H9 (cell line): Measurements from ENCODE around the gene MRPL52. TPM values are rescaled to one million over a fixed set of nuclear protein-coding genes. Genes with fewer than 3 reads are reported as not detected.

Experiments
- DNase-seq: peaks from one replicate; pipeline ENCODE4 v3.0.0-alpha.2; 2017
- H2AFZ ChIP-seq: one replicate; pipeline ENCODE4 v1.6.1; 2013; ENCODE audit warnings: mild to moderate bottlenecking, low read length, control low read depth, moderate library complexity
- H2AK5ac ChIP-seq: 2 replicates; pipeline ENCODE4 v1.6.1; 2013; ENCODE audit warnings: low read length, control low read depth, mixed read lengths; ENCODE audit not compliant: insufficient read length
- H2BK120ac ChIP-seq: one replicate; pipeline ENCODE4 v1.6.1; 2013; ENCODE audit warnings: low read depth, mild to moderate bottlenecking, low read length, control low read depth, inconsistent platforms; ENCODE audit not compliant: poor library complexity, severe bottlenecking
- H2BK12ac ChIP-seq: 2 replicates; pipeline ENCODE4 v1.6.1; 2013; ENCODE audit warnings: low read length, control low read depth, mixed read lengths, low read depth; ENCODE audit not compliant: insufficient read length
- H2BK15ac ChIP-seq: 2 replicates; pipeline ENCODE4 v1.6.1; 2013; ENCODE audit warnings: low read depth, low read length, control low read depth
- H2BK20ac ChIP-seq: one replicate; pipeline ENCODE4 v1.6.1; 2013; ENCODE audit warnings: low read depth, mild to moderate bottlenecking, low read length, control low read depth, inconsistent platforms; ENCODE audit not compliant: poor library complexity, severe bottlenecking
- H2BK5ac ChIP-seq: 2 replicates; pipeline ENCODE4 v1.6.1; 2013; ENCODE audit warnings: low read length, control low read depth, mixed read lengths; ENCODE audit not compliant: insufficient read length
- H3K14ac ChIP-seq: 2 replicates; pipeline ENCODE4 v1.6.1; 2013; ENCODE audit warnings: low read length, control low read depth; ENCODE audit not compliant: insufficient read depth
- H3K18ac ChIP-seq: 2 replicates; pipeline ENCODE4 v1.6.1; 2013; ENCODE audit warnings: low read depth, mild to moderate bottlenecking, mixed read lengths, low read length, control low read depth; ENCODE audit not compliant: insufficient read length
- H3K23ac ChIP-seq: 2 replicates; pipeline ENCODE4 v1.6.1; 2013; ENCODE audit warnings: low read length, control low read depth, mixed read lengths, low read depth; ENCODE audit not compliant: insufficient read length
- H3K23me2 ChIP-seq: 2 replicates; pipeline ENCODE4 v1.6.1; 2013; ENCODE audit warnings: low read depth, mild to moderate bottlenecking, mixed read lengths, low read length, control low read depth; ENCODE audit not compliant: insufficient read length, poor library complexity, severe bottlenecking
- H3K27ac ChIP-seq: 2 replicates; pipeline ENCODE4 v1.5.1; 2013; ENCODE audit warnings: low read length, control low read depth, mixed read lengths, low read depth; ENCODE audit not compliant: insufficient read length
- H3K27me3 ChIP-seq: 2 replicates; pipeline ENCODE4 v1.6.1; 2013; ENCODE audit warnings: low read length, control low read depth, inconsistent platforms; ENCODE audit not compliant: insufficient read depth
- H3K4ac ChIP-seq: 2 replicates; pipeline ENCODE4 v1.6.1; 2013; ENCODE audit warnings: low read depth, mild to moderate bottlenecking, control low read depth, inconsistent platforms, low read length, moderate library complexity
- H3K4me1 ChIP-seq: 2 replicates; pipeline ENCODE4 v1.6.1; 2013; ENCODE audit warnings: low read length, control low read depth, inconsistent platforms; ENCODE audit not compliant: insufficient read depth
- H3K4me2 ChIP-seq: 2 replicates; pipeline ENCODE4 v1.6.1; 2013; ENCODE audit warnings: low read length, control low read depth, mixed read lengths; ENCODE audit not compliant: insufficient read length, insufficient read depth
- H3K56ac ChIP-seq: 2 replicates; pipeline ENCODE4 v1.6.1; 2013; ENCODE audit warnings: low read depth, mild to moderate bottlenecking, mixed read lengths, low read length, control low read depth; ENCODE audit not compliant: insufficient read length
- H3K79me1 ChIP-seq: 2 replicates; pipeline ENCODE4 v1.6.1; 2013; ENCODE audit warnings: low read depth, mild to moderate bottlenecking, moderate library complexity, low read length, control low read depth, inconsistent platforms; ENCODE audit not compliant: insufficient read depth, poor library complexity, severe bottlenecking
- H3K79me2 ChIP-seq: 2 replicates; pipeline ENCODE4 v1.6.1; 2013; ENCODE audit warnings: low read length, control low read depth, inconsistent platforms; ENCODE audit not compliant: insufficient read depth
- H3K9ac ChIP-seq: 2 replicates; pipeline ENCODE4 v1.6.1; 2013; ENCODE audit warnings: low read length, control low read depth, mixed read lengths; ENCODE audit not compliant: insufficient read length; ENCODE audit errors: extremely low read depth
- H3K9me3 ChIP-seq: one replicate; pipeline ENCODE4 v1.6.1; 2013; ENCODE audit warnings: low read depth, low read length, inconsistent platforms; ENCODE audit not compliant: control insufficient read depth
- H3T11ph ChIP-seq: one replicate; pipeline ENCODE4 v1.6.1; 2013; ENCODE audit warnings: mild to moderate bottlenecking, low read length, control low read depth, inconsistent platforms
- H4K20me1 ChIP-seq: one replicate; pipeline ENCODE4 v1.6.1; 2013; ENCODE audit not compliant: control insufficient read depth, insufficient read length, insufficient read depth
- H4K5ac ChIP-seq: 2 replicates; pipeline ENCODE4 v1.6.1; 2013; ENCODE audit warnings: low read depth, mild to moderate bottlenecking, mixed read lengths, low read length, control low read depth; ENCODE audit not compliant: insufficient read length
- H4K8ac ChIP-seq: replicated peaks from 2 replicates; pipeline ENCODE4 v1.6.1; 2013; ENCODE audit warnings: low read length, control low read depth, mixed read lengths, low read depth; ENCODE audit not compliant: insufficient read length
- H4K91ac ChIP-seq: 2 replicates; pipeline ENCODE4 v1.6.1; 2013; ENCODE audit warnings: low read depth, mild to moderate bottlenecking, moderate library complexity, mixed read lengths, low read length, control low read depth; ENCODE audit not compliant: insufficient read length
- H3K27ac Mint-ChIP-seq, 3 experiments: 2 replicates in 2 of 3; 3 replicates in 1 of 3; pipeline ENCODE4 v1.8.0; 2020 to 2021; ENCODE audit warnings: mixed read lengths in 3 of 3, mild to moderate bottlenecking in 1 of 3, moderate library complexity in 1 of 3
- H3K27me3 Mint-ChIP-seq: 2 replicates; pipeline ENCODE4 v1.8.0; 2021; ENCODE audit warnings: low read depth, mild to moderate bottlenecking, moderate library complexity, mixed read lengths
- H3K36me3 Mint-ChIP-seq, 3 experiments: 2 replicates in 2 of 3; 3 replicates in 1 of 3; pipeline ENCODE4 v1.8.0; 2020 to 2021; ENCODE audit warnings: low read depth in 3 of 3, mixed read lengths in 3 of 3; ENCODE audit not compliant: insufficient read depth in 1 of 3
- H3K4me1 Mint-ChIP-seq, 2 experiments: 2 replicates each; pipeline ENCODE4 v1.8.0; 2020; ENCODE audit warnings: mixed read lengths in 2 of 2
- H3K4me3 Mint-ChIP-seq, 2 experiments: 2 replicates in 1 of 2; 3 replicates in 1 of 2; pipeline ENCODE4 v1.8.0; 2020 to 2021; ENCODE audit warnings: mild to moderate bottlenecking in 2 of 2, mixed read lengths in 2 of 2, moderate library complexity in 1 of 2
- H3K9me3 Mint-ChIP-seq, 2 experiments: 2 replicates in 1 of 2; 3 replicates in 1 of 2; pipeline ENCODE4 v1.8.0; 2020; ENCODE audit warnings: mild to moderate bottlenecking in 2 of 2, mixed read lengths in 2 of 2, moderate library complexity in 1 of 2
- CTCF ChIP-seq: fragments of 200-600 bp; sonication (generic); conservative IDR thresholded peaks from 3 replicates; pipeline ENCODE4 v1.8.0; 2021; ENCODE audit warnings: antibody characterized with exemption, mild to moderate bottlenecking
- WGBS: extraction: QIAGEN DNeasy Blood & Tissue Kit; methylation state at CpG from one replicate; pipeline ENCODE4 v1.1.7; 2013; ENCODE audit warnings: missing lambda C conversion rate, low lambda C conversion rate, mixed read lengths; ENCODE audit not compliant: insufficient read length; ENCODE audit errors: extremely low coverage; 5-methylcytosine and 5-hydroxymethylcytosine counted together
- total RNA-seq: library from RNA; stranded (reverse); gene quantifications from 2 replicates; pipeline ENCODE4 v1.2.1, GENCODE V29; 2021

The MRPL52 gene
- total RNA-seq, 1 experiment from 2014 or later, result 190 TPM

DNA sequence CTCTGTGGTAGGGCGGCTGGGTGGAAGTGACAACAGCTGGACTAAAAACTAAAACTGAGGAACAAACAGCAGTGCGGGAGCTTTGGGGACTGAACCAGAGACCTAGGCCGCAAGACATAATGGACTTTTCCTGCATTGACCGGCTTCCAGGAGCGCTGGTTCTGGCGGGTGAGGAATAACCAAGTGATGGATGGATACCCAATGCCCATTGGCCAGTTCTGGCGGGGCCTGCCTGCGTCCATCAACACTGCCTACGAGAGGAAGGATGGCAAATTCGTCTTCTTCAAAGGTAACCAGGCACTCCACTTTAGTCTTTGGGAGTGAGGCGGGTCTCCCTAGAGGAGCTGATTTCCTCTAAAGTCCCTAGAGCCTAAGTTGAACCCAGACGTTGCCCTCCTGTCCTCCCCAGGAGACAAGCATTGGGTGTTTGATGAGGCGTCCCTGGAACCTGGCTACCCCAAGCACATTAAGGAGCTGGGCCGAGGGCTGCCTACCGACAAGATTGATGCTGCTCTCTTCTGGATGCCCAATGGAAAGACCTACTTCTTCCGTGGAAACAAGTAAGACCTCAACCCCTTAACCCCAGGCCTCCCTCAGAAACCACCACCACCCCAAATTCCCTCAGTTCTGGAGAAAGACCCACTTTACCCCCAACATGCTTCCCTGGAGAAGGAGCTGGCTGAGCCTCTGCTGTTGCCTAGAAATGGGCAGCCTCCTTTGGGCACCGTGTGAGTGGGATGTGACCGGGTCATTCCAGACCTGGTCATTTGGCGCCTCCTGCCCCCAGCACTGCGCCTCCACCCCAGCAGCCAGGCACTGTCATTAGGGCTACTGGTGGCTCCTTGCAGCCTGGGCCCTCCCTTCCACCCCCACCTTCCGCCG lies 14.8 kb downstream of the MRPL52 start:
- Histone ChIP-seq H2BK5ac (no peak overlapping the region), H3K79me1 (no peaks in the 10 kb centered on the region), H2BK12ac (no peak overlapping the region), H2AFZ (no peak overlapping the region), H4K8ac (no peak overlapping the region), H3K9me3 (no peaks in the 10 kb centered on the region), H3K79me2 (no peaks in the 10 kb centered on the region), H3K27ac (no peak overlapping the region), H3K4ac (no peak overlapping the region), H4K5ac (no peak overlapping the region), H2BK120ac (no peak overlapping the region), H3K4me1 (peaks cover 3% of the 10 kb centered on the region; the same call in 1 of the 2 replicates), H2AK5ac (no peak overlapping the region), H3K23ac (no peak overlapping the region), H4K20me1 (no peaks in the 10 kb centered on the region), H2BK15ac (no peak overlapping the region), H3K27me3 (no peaks in the 10 kb centered on the region), H3T11ph (no peak overlapping the region), H3K56ac (no peak overlapping the region), H4K91ac (no peak overlapping the region), H3K4me2 (no peak overlapping the region), H2BK20ac (no peak overlapping the region), H3K18ac (no peak overlapping the region), H3K9ac (no peak overlapping the region), H3K14ac (no peak overlapping the region), H3K23me2 (no peaks in the 10 kb centered on the region)
- Mint-ChIP-seq H3K27me3 (no peaks in the 10 kb centered on the region), H3K4me1 (peaks cover 23 to 27% of the 10 kb centered on the region in 2 experiments), H3K27ac (peak overlapping the region in 1 of 3 experiments; percentile 77; a peak in 1 of 7 replicates), H3K4me3 (no peak overlapping the region), H3K9me3 (no peaks in the 10 kb centered on the region), H3K36me3 (peaks cover 17 to 61% (median 50%) of the 10 kb centered on the region in 3 experiments)
- no peak for TF ChIP-seq CTCF
- no CpG with 5 or more reads among the region's 22 CpGs for WGBS
- no peak for DNase-seq
